ENCODE measurements around the gene PGAP1.

- no peak for TF ChIP-seq EP300 (IDR thresholded peaks at IDR 0.05; ENCODE audit: low read depth)
- TF ChIP-seq, protein P1, sequence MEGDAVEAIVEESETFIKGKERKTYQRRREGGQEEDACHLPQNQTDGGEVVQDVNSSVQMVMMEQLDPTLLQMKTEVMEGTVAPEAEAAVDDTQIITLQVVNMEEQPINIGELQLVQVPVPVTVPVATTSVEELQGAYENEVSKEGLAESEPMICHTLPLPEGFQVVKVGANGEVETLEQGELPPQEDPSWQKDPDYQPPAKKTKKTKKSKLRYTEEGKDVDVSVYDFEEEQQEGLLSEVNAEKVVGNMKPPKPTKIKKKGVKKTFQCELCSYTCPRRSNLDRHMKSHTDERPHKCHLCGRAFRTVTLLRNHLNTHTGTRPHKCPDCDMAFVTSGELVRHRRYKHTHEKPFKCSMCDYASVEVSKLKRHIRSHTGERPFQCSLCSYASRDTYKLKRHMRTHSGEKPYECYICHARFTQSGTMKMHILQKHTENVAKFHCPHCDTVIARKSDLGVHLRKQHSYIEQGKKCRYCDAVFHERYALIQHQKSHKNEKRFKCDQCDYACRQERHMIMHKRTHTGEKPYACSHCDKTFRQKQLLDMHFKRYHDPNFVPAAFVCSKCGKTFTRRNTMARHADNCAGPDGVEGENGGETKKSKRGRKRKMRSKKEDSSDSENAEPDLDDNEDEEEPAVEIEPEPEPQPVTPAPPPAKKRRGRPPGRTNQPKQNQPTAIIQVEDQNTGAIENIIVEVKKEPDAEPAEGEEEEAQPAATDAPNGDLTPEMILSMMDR (IDR thresholded peaks at IDR 0.05): no peak
Measured at GRCh38 chr2:196839574-196839973, 86.9 kb downstream of the PGAP1 start.
